ENCODE results near the gene PPM1B. TPM values are rescaled to one million over a fixed set of nuclear protein-coding genes. Genes with fewer than 3 reads are reported as not detected.
"Not testable (repeated sequence)": the region's sequence is repeated elsewhere in the genome, so short reads cannot be mapped to it uniquely, and the experiment has no call there.

PPM1B gene
- total and polyA plus RNA-seq, 2 donors = 36.3 to 55.4 TPM

- Histone ChIP-seq H3K9me3 (ENCODE audit: control insufficient read depth in 2 of 2, insufficient read depth in 1 of 2, low read length in 1 of 2) (no peaks in the 10 kb centered on the region), H3K4me3 (ENCODE audit: low read length in 2 of 2) (no peak overlapping the region), H3K27me3 (ENCODE audit: control insufficient read depth in 2 of 2, insufficient read depth in 1 of 2, low read length in 1 of 2) (no peaks in the 10 kb centered on the region), H3K27ac (ENCODE audit: low read depth in 1 of 2, low read length in 1 of 2) (no peak overlapping the region), H3K4me1 (ENCODE audit: control insufficient read depth in 2 of 2, insufficient read depth in 2 of 2, low read length in 2 of 2) (no peaks in the 10 kb centered on the region), H3K36me3 (ENCODE audit: control insufficient read depth in 2 of 2, insufficient read depth in 2 of 2, low read length in 1 of 2) (peaks cover 5 to 20% of the 10 kb centered on the region in 2 donors)
- no peak for DNase-seq (ENCODE audit: low read depth in 6 of 9, low spot score in 9 of 9)
- WGBS = 97% methylated on average over 5 of the region's 5 CpGs
These were observed 32.1 kb downstream of the PPM1B start for GRCh38 chr2:44200759-44201158.

- H3K4me3 ChIP-seq (ENCODE audit: low read length in 2 of 2) = no peak overlapping the region
- H3K4me1 ChIP-seq (ENCODE audit: control insufficient read depth in 2 of 2, insufficient read depth in 2 of 2, low read length in 2 of 2) = no peaks in the 10 kb centered on the region
- H3K27ac ChIP-seq (ENCODE audit: low read depth in 1 of 2, low read length in 1 of 2) = no peak overlapping the region
- 96% methylated on average over 6 of the region's 6 CpGs for WGBS
- DNase-seq (ENCODE audit: low read depth in 6 of 9, low spot score in 9 of 9) = no peak
- H3K9me3 ChIP-seq (ENCODE audit: control insufficient read depth in 2 of 2, insufficient read depth in 1 of 2, low read length in 1 of 2) = no peaks in the 10 kb centered on the region
- H3K27me3 ChIP-seq (ENCODE audit: control insufficient read depth in 2 of 2, insufficient read depth in 1 of 2, low read length in 1 of 2) = no peaks in the 10 kb centered on the region
- H3K36me3 ChIP-seq (ENCODE audit: control insufficient read depth in 2 of 2, insufficient read depth in 2 of 2, low read length in 1 of 2) = peaks cover 5 to 19% of the 10 kb centered on the region in 2 donors
These were observed 33.0 kb downstream of the PPM1B start for GRCh38 chr2:44201648-44202165.

GRCh38 chr2:44203542-44203941, 34.9 kb downstream of the PPM1B start:
- no peaks in the 10 kb centered on the region for H3K4me1 ChIP-seq (ENCODE audit: control insufficient read depth in 2 of 2, insufficient read depth in 2 of 2, low read length in 2 of 2)
- 99% methylated on average over 3 of the region's 3 CpGs for WGBS

GRCh38 chr2:44205169-44205568, 36.5 kb downstream of the PPM1B start:
- peaks cover 9 to 24% of the 10 kb centered on the region in 2 donors for H3K36me3 ChIP-seq (ENCODE audit: control insufficient read depth in 2 of 2, insufficient read depth in 2 of 2, low read length in 1 of 2)
- no peak overlapping the region for H3K27ac ChIP-seq (ENCODE audit: low read depth in 1 of 2, low read length in 1 of 2)
- H3K9me3 ChIP-seq (ENCODE audit: control insufficient read depth in 2 of 2, insufficient read depth in 1 of 2, low read length in 1 of 2) = no peaks in the 10 kb centered on the region
- no peaks in the 10 kb centered on the region for H3K27me3 ChIP-seq (ENCODE audit: control insufficient read depth in 2 of 2, insufficient read depth in 1 of 2, low read length in 1 of 2)
- 92% methylated on average over 1 of the region's 1 CpG for WGBS
- H3K4me3 ChIP-seq (ENCODE audit: low read length in 2 of 2) = no peak overlapping the region
- DNase-seq (ENCODE audit: low read depth in 6 of 9, low spot score in 9 of 9) = no peak
- no peaks in the 10 kb centered on the region for H3K4me1 ChIP-seq (ENCODE audit: control insufficient read depth in 2 of 2, insufficient read depth in 2 of 2, low read length in 2 of 2)

More at GRCh38 chr2:44203542-44203941, 34.9 kb downstream of the PPM1B start:
- DNase-seq (ENCODE audit: low read depth in 6 of 9, low spot score in 9 of 9) = no peak
- peaks cover 5 to 19% of the 10 kb centered on the region in 2 donors for H3K36me3 ChIP-seq (ENCODE audit: control insufficient read depth in 2 of 2, insufficient read depth in 2 of 2, low read length in 1 of 2)
- H3K9me3 ChIP-seq (ENCODE audit: control insufficient read depth in 2 of 2, insufficient read depth in 1 of 2, low read length in 1 of 2) = no peaks in the 10 kb centered on the region
- H3K4me3 ChIP-seq (ENCODE audit: low read length in 2 of 2) = no peak overlapping the region
- no peaks in the 10 kb centered on the region for H3K27me3 ChIP-seq (ENCODE audit: control insufficient read depth in 2 of 2, insufficient read depth in 1 of 2, low read length in 1 of 2)
- H3K27ac ChIP-seq (ENCODE audit: low read depth in 1 of 2, low read length in 1 of 2) = no peak overlapping the region

GRCh38 chr2:44207102-44207501, 38.4 kb downstream of the PPM1B start:
- Histone ChIP-seq H3K27ac (ENCODE audit: low read depth in 1 of 2, low read length in 1 of 2) (no peak overlapping the region), H3K4me1 (ENCODE audit: control insufficient read depth in 2 of 2, insufficient read depth in 2 of 2, low read length in 2 of 2) (no peaks in the 10 kb centered on the region), H3K27me3 (ENCODE audit: control insufficient read depth in 2 of 2, insufficient read depth in 1 of 2, low read length in 1 of 2) (no peaks in the 10 kb centered on the region), H3K4me3 (ENCODE audit: low read length in 2 of 2) (no peak overlapping the region), H3K36me3 (ENCODE audit: control insufficient read depth in 2 of 2, insufficient read depth in 2 of 2, low read length in 1 of 2) (peaks cover 8 to 24% of the 10 kb centered on the region in 2 donors), H3K9me3 (ENCODE audit: control insufficient read depth in 2 of 2, insufficient read depth in 1 of 2, low read length in 1 of 2) (no peaks in the 10 kb centered on the region)
- WGBS = 98% methylated on average over 2 of the region's 2 CpGs
- no peak for DNase-seq (ENCODE audit: low read depth in 6 of 9, low spot score in 9 of 9)

GRCh38 chr2:44207648-44208047, 39.0 kb downstream of the PPM1B start:
- H3K9me3 ChIP-seq (ENCODE audit: control insufficient read depth in 2 of 2, insufficient read depth in 1 of 2, low read length in 1 of 2); H3K4me1 ChIP-seq (ENCODE audit: control insufficient read depth in 2 of 2, insufficient read depth in 2 of 2, low read length in 2 of 2); H3K27me3 ChIP-seq (ENCODE audit: control insufficient read depth in 2 of 2, insufficient read depth in 1 of 2, low read length in 1 of 2); H3K4me3 ChIP-seq (ENCODE audit: low read length in 2 of 2); H3K27ac ChIP-seq (ENCODE audit: low read depth in 1 of 2, low read length in 1 of 2); DNase-seq (ENCODE audit: low read depth in 6 of 9, low spot score in 9 of 9): not testable (repeated sequence)
- H3K36me3 ChIP-seq (ENCODE audit: control insufficient read depth in 2 of 2, insufficient read depth in 2 of 2, low read length in 1 of 2) = peaks cover 8 to 26% of the 10 kb centered on the region in 2 donors
- WGBS = 91% methylated on average over 8 of the region's 8 CpGs

- DNase-seq (ENCODE audit: low read depth in 6 of 9, low spot score in 9 of 9) = no peak
- Histone ChIP-seq H3K27ac (ENCODE audit: low read depth in 1 of 2, low read length in 1 of 2) (no peak overlapping the region), H3K27me3 (ENCODE audit: control insufficient read depth in 2 of 2, insufficient read depth in 1 of 2, low read length in 1 of 2) (no peaks in the 10 kb centered on the region), H3K4me3 (ENCODE audit: low read length in 2 of 2) (no peak overlapping the region), H3K4me1 (ENCODE audit: control insufficient read depth in 2 of 2, insufficient read depth in 2 of 2, low read length in 2 of 2) (no peaks in the 10 kb centered on the region), H3K36me3 (ENCODE audit: control insufficient read depth in 2 of 2, insufficient read depth in 2 of 2, low read length in 1 of 2) (peaks cover 11 to 24% of the 10 kb centered on the region in 2 donors), H3K9me3 (ENCODE audit: control insufficient read depth in 2 of 2, insufficient read depth in 1 of 2, low read length in 1 of 2) (no peaks in the 10 kb centered on the region)
- 98% methylated on average over 2 of the region's 2 CpGs for WGBS
These were observed 41.7 kb downstream of the PPM1B start for GRCh38 chr2:44210362-44210761.

- H3K27me3 ChIP-seq (ENCODE audit: control insufficient read depth in 2 of 2, insufficient read depth in 1 of 2, low read length in 1 of 2) = no peaks in the 10 kb centered on the region
- H3K36me3 ChIP-seq (ENCODE audit: control insufficient read depth in 2 of 2, insufficient read depth in 2 of 2, low read length in 1 of 2) = peaks cover 11 to 24% of the 10 kb centered on the region in 2 donors
- H3K9me3 ChIP-seq (ENCODE audit: control insufficient read depth in 2 of 2, insufficient read depth in 1 of 2, low read length in 1 of 2) = no peaks in the 10 kb centered on the region
- no peak for DNase-seq (ENCODE audit: low read depth in 6 of 9, low spot score in 9 of 9)
- no peaks in the 10 kb centered on the region for H3K4me1 ChIP-seq (ENCODE audit: control insufficient read depth in 2 of 2, insufficient read depth in 2 of 2, low read length in 2 of 2)
- H3K4me3 ChIP-seq (ENCODE audit: low read length in 2 of 2) = no peak overlapping the region
- H3K27ac ChIP-seq (ENCODE audit: low read depth in 1 of 2, low read length in 1 of 2) = no peak overlapping the region
These were observed 42.5 kb downstream of the PPM1B start for GRCh38 chr2:44211183-44211582.

GRCh38 chr2:44212302-44212701, 43.6 kb downstream of the PPM1B start:
- 97% methylated on average over 4 of the region's 4 CpGs for WGBS
- no peak overlapping the region for H3K27ac ChIP-seq (ENCODE audit: low read depth in 1 of 2, low read length in 1 of 2)
- H3K9me3 ChIP-seq (ENCODE audit: control insufficient read depth in 2 of 2, insufficient read depth in 1 of 2, low read length in 1 of 2) = no peaks in the 10 kb centered on the region
- no peaks in the 10 kb centered on the region for H3K27me3 ChIP-seq (ENCODE audit: control insufficient read depth in 2 of 2, insufficient read depth in 1 of 2, low read length in 1 of 2)
- H3K4me1 ChIP-seq (ENCODE audit: control insufficient read depth in 2 of 2, insufficient read depth in 2 of 2, low read length in 2 of 2) = no peaks in the 10 kb centered on the region
- H3K36me3 ChIP-seq (ENCODE audit: control insufficient read depth in 2 of 2, insufficient read depth in 2 of 2, low read length in 1 of 2) = peaks cover 11 to 24% of the 10 kb centered on the region in 2 donors
- no peak for DNase-seq (ENCODE audit: low read depth in 6 of 9, low spot score in 9 of 9)
- no peak overlapping the region for H3K4me3 ChIP-seq (ENCODE audit: low read length in 2 of 2)
